Ishikawa (cell line): Measurements from ENCODE around the gene SATB2.

Experiments used
- CREB1 ChIP-seq: IDR thresholded peaks from 2 replicates; pipeline ENCODE4 v1.6.1; 2012; ENCODE audit warnings: low read depth
- EP300 ChIP-seq: IDR thresholded peaks from 2 replicates; pipeline ENCODE4 v1.6.1; 2012; ENCODE audit warnings: borderline replicate concordance
- RAD21 ChIP-seq: IDR thresholded peaks from 2 replicates; pipeline ENCODE4 v1.6.1; 2012; ENCODE audit warnings: low read depth

DNA sequence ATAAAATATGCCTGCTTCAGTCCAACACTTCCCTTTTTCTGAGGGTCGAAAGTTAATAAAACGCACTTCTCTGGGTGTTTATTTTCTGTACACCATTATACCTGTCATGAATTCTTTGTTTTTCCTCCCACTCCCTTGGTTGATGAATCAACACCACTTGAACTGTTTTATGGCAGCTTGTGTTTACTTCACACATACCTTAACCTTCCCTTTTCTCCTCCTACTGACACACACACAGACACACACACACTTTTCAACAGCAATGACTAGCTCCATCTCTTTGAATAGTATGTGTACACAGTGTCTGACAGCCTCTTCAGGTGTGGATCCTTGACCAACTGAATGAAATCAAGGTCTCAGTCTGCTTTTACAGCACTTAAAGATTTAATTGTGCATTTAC, 91.3 kb downstream of the SATB2 start:
- TF ChIP-seq CREB1 (no peak), RAD21 (no peak), EP300 (no peak)
